HuH-7 (cell line): ENCODE data around the gene PAQR7.

Source experiments
- DNase-seq: peaks from one replicate; pipeline ENCODE4 v3.0.0; 2011; ENCODE audit warnings: low spot score

PAQR7 gene, protein sequence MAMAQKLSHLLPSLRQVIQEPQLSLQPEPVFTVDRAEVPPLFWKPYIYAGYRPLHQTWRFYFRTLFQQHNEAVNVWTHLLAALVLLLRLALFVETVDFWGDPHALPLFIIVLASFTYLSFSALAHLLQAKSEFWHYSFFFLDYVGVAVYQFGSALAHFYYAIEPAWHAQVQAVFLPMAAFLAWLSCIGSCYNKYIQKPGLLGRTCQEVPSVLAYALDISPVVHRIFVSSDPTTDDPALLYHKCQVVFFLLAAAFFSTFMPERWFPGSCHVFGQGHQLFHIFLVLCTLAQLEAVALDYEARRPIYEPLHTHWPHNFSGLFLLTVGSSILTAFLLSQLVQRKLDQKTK

GRCh38 chr1:25875154-25875855 lies at the start of gene PAQR7:
Gene PAQR7 (minus strand): TSS chr1:25875708. CDS start chr1:25863839, 11,869 bp downstream.
- peak; percentile 56 for DNase-seq

GRCh38 chr1:25924454-25924853 lies 48.9 kb upstream of the PAQR7 start:
- DNase-seq: no peak

GRCh38 chr1:25922971-25923552 lies 47.6 kb upstream of the PAQR7 start:
- peak; percentile 41 for DNase-seq

- DNase-seq: peak; percentile 64
Observed at GRCh38 chr1:25922056-25922970, 46.8 kb upstream of the PAQR7 start.

GRCh38 chr1:25918615-25919014 lies 43.1 kb upstream of the PAQR7 start:
- no peak for DNase-seq

GRCh38 chr1:25917996-25918395 lies 42.5 kb upstream of the PAQR7 start:
- DNase-seq: no peak

DNA sequence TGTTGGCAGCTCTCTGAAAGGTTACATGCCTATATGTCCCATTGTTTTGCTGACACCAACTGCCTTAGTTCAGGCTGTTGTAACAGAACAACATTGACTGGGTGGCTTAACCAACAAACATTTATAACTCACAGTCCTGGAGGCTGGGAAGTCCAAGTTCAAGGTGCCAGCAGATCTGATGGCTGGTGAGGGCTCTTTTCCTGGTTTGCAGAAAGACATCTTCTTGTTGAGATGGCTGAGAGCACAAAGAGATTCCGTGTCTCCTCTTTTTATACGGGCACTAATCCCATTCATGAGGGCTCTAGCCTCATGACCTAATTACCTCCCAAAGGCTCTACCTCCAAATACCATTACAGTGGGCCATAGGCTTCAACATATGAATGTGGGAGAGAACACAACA lies 41.0 kb upstream of the PAQR7 start:
- DNase-seq: no peak

DNA sequence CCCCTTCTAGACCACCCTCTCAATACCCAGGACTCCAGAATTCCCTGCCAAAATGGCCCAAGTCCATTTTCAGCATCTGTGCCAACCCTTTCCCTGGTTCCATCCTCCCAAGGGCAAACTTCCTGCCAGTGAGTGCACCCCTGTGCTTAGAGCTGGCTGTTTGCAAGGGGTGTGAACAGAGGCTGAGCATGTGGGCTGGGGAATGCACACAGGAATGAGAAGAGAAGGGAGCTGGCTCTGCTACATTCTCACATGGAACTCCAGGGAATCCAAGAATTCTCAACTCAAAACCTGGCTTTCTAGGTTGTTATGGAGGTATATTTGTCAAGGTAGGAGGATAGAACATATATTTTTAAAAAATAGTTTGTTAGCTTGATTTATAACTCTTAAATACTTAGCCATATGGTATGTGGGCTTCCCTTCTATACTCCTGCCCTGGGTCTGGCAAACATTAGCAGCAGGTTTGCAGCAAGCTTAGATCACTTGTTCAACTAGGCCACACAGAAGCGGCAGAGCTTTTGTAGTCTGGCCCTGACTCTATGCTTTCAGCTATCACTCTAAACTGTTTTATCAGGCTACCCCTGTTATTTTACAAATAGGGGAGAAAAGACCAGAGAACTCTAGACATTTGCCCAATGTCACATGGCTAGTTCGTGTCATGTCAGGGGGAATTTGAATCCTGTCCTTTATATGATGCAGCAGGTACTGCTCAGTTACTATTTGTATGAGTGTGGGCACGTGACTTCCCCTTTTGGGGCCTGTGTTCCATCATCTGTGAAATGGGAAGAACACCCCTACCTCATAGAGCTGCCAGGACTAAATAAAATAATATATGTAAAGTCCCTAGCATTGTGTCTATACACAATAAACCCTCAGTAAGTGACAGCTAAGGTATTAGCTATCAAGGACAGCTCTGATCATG lies 38.8 kb upstream of the PAQR7 start:
- no peak for DNase-seq

DNA sequence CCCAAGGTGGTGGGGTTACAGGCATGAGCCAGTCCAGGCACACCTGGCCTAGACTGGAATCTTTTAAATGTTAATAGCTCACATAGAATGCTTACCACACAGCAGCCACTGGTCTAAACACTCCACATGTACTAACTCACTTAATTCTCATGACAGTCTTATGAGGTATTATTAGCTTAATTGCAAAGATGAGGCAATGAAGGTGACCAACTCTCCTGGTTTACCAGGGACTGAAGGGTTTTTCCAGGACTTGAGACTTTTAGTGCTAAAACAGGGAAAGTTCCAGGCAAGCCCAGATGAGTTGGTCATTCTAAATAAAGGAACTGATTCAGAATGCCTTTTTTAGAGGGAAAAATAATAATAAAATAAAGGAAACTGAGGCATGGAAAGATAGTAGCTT lies 37.7 kb upstream of the PAQR7 start:
- DNase-seq: no peak

GRCh38 chr1:25912076-25912831 lies 36.7 kb upstream of the PAQR7 start:
- no peak for DNase-seq

- no peak for DNase-seq
Observed at GRCh38 chr1:25911162-25911561, 35.7 kb upstream of the PAQR7 start.

GRCh38 chr1:25909040-25909439 lies 33.5 kb upstream of the PAQR7 start:
- DNase-seq: no peak

GRCh38 chr1:25908161-25908560 lies 32.7 kb upstream of the PAQR7 start:
- no peak for DNase-seq

DNA sequence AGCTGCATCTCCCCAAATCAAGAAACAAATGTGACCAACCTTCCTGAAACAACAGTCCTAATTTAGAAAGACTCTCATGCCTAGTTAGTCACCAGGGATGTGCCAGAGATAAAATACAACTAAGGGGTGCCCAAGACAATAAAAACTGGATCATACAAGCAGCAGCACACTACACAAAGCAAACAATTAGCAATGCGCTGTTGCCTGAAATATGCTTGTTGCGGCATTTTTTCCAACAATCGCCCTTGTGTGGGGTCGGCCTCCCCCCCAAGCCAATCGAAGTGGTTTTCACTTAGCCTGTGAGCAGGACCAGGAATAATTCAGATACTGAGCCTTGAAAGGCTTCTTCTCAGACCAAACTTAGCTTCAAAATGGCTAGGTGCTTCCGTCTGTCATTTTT lies 32.1 kb upstream of the PAQR7 start:
- DNase-seq: no peak

DNA sequence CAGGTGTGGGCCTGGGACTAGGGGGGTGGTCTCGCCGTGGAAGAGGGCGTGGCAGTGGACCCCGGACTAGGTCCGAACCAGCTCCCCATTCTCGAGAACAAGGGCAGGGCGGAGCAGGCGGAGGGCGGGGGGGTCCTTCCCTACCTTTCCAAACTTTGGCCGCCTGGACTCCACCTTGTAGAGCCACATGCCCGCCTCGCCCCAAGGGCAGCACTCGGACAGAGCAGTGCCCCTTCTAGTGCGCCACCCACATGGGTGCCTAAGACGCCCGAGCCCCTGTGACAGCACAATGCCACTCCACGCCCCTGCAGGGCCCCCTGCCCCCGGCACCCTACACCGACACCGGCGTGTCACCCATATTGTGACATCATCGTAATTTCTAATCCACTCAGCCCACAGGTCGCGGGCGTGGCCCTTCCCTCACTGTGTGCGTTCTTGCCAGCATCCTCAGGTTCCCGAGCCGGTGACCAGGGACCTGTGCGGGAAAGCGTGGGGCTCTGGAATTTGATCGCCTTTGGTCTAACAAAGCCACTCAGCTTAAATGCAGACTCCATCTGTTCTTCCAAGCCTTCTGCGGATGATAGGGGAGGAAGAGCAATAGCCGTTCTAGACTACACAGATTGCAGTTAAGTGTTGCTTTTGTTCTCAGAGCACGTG lies 31.3 kb upstream of the PAQR7 start:
- DNase-seq: no peak

DNA sequence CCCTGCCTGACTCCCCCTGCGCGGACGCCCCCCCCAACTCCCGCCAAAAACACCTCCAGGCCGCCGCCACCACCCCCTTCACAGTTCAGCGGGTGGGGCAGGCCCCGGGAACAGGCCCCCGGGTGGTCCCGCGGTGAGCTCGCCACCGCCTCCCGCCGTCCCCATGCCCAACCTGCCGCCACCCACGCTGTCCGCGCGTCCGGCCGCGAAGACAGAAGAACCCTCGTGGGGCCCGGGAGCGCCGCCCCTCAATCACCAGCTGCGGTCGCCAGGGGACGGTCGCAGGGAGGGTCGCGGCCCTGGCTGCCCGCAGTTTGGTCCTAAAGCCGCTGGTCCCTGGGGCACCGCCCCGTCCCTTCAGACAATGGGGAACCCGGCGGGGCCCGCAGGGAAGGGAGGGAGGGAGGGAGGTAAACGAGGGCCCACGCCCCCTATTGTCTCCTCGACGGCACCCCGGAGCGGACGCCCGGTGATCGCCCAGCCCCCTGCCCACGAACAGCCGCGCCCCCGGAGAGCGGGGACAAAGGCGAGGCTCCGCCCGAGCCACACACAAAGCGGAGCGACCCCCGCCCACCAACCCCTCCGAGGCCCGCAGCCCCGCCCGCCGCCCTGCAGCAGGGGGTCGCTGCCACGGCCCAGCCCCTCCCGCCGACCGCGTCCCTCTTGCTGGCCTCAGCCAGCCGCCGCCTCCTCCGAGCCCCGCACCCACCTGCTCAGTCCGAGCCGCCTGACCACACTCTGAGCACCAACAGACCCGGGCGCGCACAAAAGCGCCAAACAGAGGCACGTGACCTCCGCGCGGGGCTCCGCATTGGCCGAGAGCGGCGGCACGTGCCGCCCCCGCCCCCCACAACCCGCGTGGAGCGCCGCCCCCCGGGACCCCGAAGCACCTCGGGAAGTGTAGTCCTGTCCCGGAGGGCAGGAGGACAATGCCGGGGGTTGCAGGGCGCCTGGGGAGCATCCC lies 30.5 kb upstream of the PAQR7 start, which contains the start of gene STMN1:
STMN1 (minus strand) TSS at position 740 of the 964 bp plus-strand sequence. CDS start 1,743 bp downstream, outside the sequence.
- DNase-seq: peak; percentile 81

GRCh38 chr1:25904943-25905679 lies 29.6 kb upstream of the PAQR7 start:
- peak; percentile 86 for DNase-seq

- DNase-seq: no peak
Observed at GRCh38 chr1:25903986-25904385, 28.5 kb upstream of the PAQR7 start.
